A673 (cell line): ENCODE results near the gene BRI3BP. TPM values are rescaled to one million over a fixed set of nuclear protein-coding genes. Genes with fewer than 3 reads are reported as not detected.

ENCODE experiments used
- BruUV-seq: library from RNA; stranded (reverse); fragments of 400-500 nt; replicated peaks from 2 replicates; lab custom pipeline; 2021; lab: Mats Ljungman, UMichigan
- CTCF ChIA-PET: fragments of 300-600 bp; sonication (Branson Sonifier 250); formaldehyde crosslinking; loops from one replicate; lab custom pipeline; 2022; ENCODE audit warnings: antibody characterized with exemption; lab: Charles Lee
- POLR2A ChIA-PET: fragments of 300-600 bp; sonication (Branson Sonifier 250); formaldehyde crosslinking; loops from one replicate; lab custom pipeline; 2022; ENCODE audit warnings: antibody characterized with exemption; ENCODE audit not compliant: low non-redundant PET; lab: Charles Lee
- DNase-seq: peaks from one replicate; pipeline ENCODE4 v3.0.0-alpha.2; 2015; ENCODE audit warnings: low spot score
- H3K27ac ChIP-seq: fragments of 200-600 bp; sonication (generic); 2 replicates; pipeline ENCODE4 v1.5.1; 2016; ENCODE audit warnings: mixed run types, low read depth, mild to moderate bottlenecking, mixed read lengths, antibody characterized with exemption, low read length; ENCODE audit not compliant: poor library complexity, severe bottlenecking
- H3K27me3 ChIP-seq: fragments of 200-600 bp; sonication (generic); replicated peaks from 2 replicates; pipeline ENCODE4 v1.6.1; 2017; ENCODE audit warnings: mixed run types, low read depth, mild to moderate bottlenecking, mixed read lengths, antibody characterized with exemption, low read length; ENCODE audit not compliant: insufficient read depth, poor library complexity
- H3K36me3 ChIP-seq: fragments of 200-600 bp; sonication (generic); 2 replicates; pipeline ENCODE4 v1.6.1; 2016; ENCODE audit warnings: mixed run types, mild to moderate bottlenecking, mixed read lengths, antibody characterized with exemption, low read length; ENCODE audit not compliant: insufficient read depth, poor library complexity, severe bottlenecking
- H3K4me1 ChIP-seq: fragments of 200-600 bp; sonication (generic); 2 replicates; pipeline ENCODE4 v1.6.1; 2017; ENCODE audit warnings: mixed run types, mild to moderate bottlenecking, mixed read lengths, antibody characterized with exemption, low read length; ENCODE audit not compliant: insufficient read depth, poor library complexity, severe bottlenecking
- H3K4me3 ChIP-seq: fragments of 200-600 bp; sonication (generic); 2 replicates; pipeline ENCODE4 v1.5.1; 2016; ENCODE audit warnings: low read depth, mixed run types, mild to moderate bottlenecking, mixed read lengths, low read length; ENCODE audit not compliant: poor library complexity, severe bottlenecking
- H3K9me3 ChIP-seq: fragments of 200-600 bp; sonication (generic); 2 replicates; pipeline ENCODE4 v1.6.1; 2016; ENCODE audit warnings: mixed run types, low read depth, mild to moderate bottlenecking, mixed read lengths, antibody characterized with exemption, low read length; ENCODE audit not compliant: poor library complexity, severe bottlenecking
- EZH2 ChIP-seq: fragments of 200-600 bp; sonication (generic); IDR thresholded peaks from 2 replicates; pipeline ENCODE4 v1.6.1; 2017; ENCODE audit warnings: borderline replicate concordance, low read depth, mild to moderate bottlenecking, mixed read lengths, antibody characterized with exemption, low read length; ENCODE audit not compliant: poor library complexity, severe bottlenecking
- intact Hi-C: fragments of 100-400 bp; cut with micrococcal nuclease; formaldehyde crosslinking; loops from one replicate; pipeline ENCODE4 v1.10.0; 2022; ENCODE audit not compliant: unreplicated experiment
- total RNA-seq: library from RNA; stranded (reverse); gene quantifications from 2 replicates; pipeline ENCODE4 v1.2.3, GENCODE V29; 2021
- TF ChIP-seq, protein P1 (sequence below): fragments of 300-800, 200-600 bp; sonication (generic); conservative IDR thresholded peaks from 2 replicates; pipeline ENCODE4 v1.5.1; 2017; ENCODE audit warnings: low read depth, mild to moderate bottlenecking, antibody characterized with exemption, low read length, moderate library complexity, mixed read lengths

BRI3BP gene
- total RNA-seq, 1 experiment from 2014 or later, result 26.0 TPM

DNA sequence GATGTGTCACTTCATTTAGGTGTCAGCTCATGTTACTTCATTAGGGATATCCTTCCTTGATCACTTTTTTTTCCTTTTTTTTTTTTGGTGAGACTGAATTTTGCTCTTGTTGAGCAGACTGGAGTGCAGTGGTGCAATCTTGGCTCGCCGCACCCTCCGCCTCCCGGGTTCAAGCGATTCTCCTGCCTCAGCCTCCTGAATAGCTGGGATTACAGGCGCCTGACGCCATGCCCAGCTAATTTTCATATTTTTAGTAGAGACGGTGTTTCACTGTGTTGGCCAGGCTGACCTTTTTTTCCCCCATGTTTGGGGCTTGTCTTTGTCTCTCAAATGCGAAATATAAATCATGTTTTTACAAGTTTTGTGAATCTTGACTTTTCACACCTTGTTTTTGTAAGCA is 62.1 kb downstream of the BRI3BP start:
- no peaks in the 10 kb centered on the region for H3K36me3 ChIP-seq
- no TSS peak for BruUV-seq
- ChIA-PET POLR2A (no interaction called here), CTCF (no interaction called here)
- TF ChIP-seq, protein P1, sequence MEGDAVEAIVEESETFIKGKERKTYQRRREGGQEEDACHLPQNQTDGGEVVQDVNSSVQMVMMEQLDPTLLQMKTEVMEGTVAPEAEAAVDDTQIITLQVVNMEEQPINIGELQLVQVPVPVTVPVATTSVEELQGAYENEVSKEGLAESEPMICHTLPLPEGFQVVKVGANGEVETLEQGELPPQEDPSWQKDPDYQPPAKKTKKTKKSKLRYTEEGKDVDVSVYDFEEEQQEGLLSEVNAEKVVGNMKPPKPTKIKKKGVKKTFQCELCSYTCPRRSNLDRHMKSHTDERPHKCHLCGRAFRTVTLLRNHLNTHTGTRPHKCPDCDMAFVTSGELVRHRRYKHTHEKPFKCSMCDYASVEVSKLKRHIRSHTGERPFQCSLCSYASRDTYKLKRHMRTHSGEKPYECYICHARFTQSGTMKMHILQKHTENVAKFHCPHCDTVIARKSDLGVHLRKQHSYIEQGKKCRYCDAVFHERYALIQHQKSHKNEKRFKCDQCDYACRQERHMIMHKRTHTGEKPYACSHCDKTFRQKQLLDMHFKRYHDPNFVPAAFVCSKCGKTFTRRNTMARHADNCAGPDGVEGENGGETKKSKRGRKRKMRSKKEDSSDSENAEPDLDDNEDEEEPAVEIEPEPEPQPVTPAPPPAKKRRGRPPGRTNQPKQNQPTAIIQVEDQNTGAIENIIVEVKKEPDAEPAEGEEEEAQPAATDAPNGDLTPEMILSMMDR, result no peak
- TF ChIP-seq EZH2, result no peak
- intact Hi-C loops, result no loop called here
- DNase-seq, result no peak
- H3K4me1 ChIP-seq, result no peaks in the 10 kb centered on the region
- H3K4me3 ChIP-seq, result no peak overlapping the region
- H3K9me3 ChIP-seq, result no peaks in the 10 kb centered on the region
- no peaks in the 10 kb centered on the region for H3K27me3 ChIP-seq
- H3K27ac ChIP-seq, result no peak overlapping the region

DNA sequence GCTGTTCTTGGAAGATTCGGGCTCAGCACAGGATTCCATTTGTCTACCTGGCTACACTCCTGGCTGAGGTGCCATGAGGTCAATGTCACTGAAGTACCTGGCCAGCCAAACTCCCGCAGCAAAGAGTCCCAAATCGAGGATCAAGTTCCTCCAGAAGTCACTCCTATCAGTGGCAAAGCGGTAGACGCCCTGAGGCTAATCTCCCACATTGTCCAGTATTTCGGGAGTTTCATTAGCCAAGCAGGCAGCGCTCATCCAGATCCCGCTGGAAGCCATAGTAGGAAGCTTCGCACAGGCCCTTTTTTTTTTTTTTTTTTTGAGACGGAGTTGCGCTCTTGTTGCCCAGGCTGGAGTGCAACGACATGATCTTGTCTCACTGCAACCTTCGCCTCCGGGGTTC is 62.9 kb downstream of the BRI3BP start:
- DNase-seq, result no peak
- Histone ChIP-seq H3K27me3 (no peaks in the 10 kb centered on the region), H3K4me1 (no peaks in the 10 kb centered on the region), H3K36me3 (no peaks in the 10 kb centered on the region), H3K9me3 (no peaks in the 10 kb centered on the region), H3K27ac (no peak overlapping the region), H3K4me3 (no peak overlapping the region)
- no TSS peak for BruUV-seq
- intact Hi-C loops, result no loop called here
- TF ChIP-seq EZH2, result no peak
- TF ChIP-seq, protein P1, result no peak
- ChIA-PET POLR2A (no interaction called here), CTCF (no interaction called here)

DNA sequence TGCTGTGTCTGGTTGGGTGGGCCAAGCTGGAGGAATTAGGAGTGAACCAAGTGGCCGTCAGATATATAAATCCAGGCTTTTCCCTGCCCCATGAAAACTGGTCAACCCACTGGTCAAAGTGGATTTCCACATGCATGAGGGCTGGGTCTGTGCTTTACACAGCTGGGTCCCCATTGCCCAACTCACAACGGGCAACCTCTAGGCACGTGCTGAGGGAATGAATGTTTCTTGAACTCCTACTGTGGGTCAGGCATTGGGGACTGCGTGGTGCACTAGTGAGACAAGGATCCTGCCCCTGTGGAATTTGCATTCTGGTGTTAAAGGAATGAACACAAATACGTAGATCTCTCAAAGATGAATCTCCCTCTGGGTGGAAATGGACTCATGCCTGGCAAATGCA is 64.3 kb downstream of the BRI3BP start:
- H3K36me3 ChIP-seq, result no peaks in the 10 kb centered on the region
- TF ChIP-seq, protein P1, result no peak
- no peak for TF ChIP-seq EZH2
- intact Hi-C loops, result no loop called here
- H3K4me1 ChIP-seq, result no peaks in the 10 kb centered on the region
- DNase-seq, result no peak
- H3K4me3 ChIP-seq, result no peak overlapping the region
- no TSS peak for BruUV-seq
- CTCF ChIA-PET, result no interaction called here
- no peak overlapping the region for H3K27ac ChIP-seq
- H3K27me3 ChIP-seq, result no peaks in the 10 kb centered on the region
- POLR2A ChIA-PET, result interaction anchor here (0.6 kb wide), 1 partner anchor 75 kb away, joined by 4 read pairs; no protein-coding TSS in a partner anchor
- H3K9me3 ChIP-seq, result no peaks in the 10 kb centered on the region
